T-helper 1 cell (primary cell): ENCODE measurements around the gene CCDC69.

ENCODE experiments used
- DNase-seq, 5 donors: peaks; one replicate each; pipeline ENCODE4 v3.0.0-alpha.2; 2012 to 2020

Gene CCDC69

DNA sequence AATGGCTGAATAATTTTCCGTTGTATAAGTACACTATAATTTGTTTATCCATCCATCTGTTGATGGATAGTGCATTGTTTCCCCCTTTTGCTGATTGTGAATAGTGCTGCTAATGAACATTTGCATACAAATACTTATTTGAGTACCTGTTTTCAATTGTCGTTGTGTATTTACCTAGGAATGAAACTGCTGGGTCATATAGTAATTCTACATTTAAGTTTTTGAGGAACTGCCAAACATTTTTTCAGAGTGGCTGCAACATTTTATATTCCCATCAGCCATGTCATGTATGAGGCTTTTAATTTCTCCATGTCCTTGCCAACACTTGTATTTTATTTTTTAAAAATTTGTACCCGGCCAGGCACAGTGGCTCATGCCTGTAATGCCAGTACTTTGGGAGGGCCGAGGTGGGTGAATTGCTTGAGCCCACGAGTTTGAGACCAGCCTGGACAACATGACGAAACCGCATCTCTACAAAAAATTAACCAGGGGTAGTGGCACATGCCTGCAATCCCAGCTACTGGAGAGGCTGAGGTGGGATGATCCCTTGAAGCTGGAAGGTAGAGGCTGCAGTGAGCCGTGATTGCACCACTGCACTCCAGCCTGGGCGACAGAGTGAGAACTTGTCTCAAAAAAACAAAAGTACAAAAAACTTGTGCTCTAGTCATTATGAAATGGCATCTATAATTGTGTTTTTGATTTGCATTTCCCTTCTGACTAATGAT is 64.1 kb downstream of the CCDC69 start:
- no peak for DNase-seq

DNA sequence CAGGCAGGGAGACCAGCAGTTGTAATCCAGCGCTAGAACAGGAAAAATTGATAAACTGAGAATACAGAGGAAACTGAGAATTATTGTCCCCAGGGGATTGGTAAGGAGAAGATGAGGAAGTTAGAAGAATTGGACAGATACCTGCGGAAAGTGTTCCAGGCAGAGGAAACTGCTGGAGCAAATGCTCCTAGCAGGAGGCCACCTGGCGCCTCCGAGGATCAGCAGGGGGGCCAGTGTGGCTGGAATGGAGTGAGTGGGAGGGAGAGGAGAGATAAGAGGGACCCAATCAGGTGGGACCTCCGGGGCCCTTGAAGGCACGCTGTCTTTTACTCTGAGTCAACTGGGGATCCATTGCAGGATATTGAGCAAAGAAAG is 65.6 kb downstream of the CCDC69 start:
- no peak for DNase-seq

DNA sequence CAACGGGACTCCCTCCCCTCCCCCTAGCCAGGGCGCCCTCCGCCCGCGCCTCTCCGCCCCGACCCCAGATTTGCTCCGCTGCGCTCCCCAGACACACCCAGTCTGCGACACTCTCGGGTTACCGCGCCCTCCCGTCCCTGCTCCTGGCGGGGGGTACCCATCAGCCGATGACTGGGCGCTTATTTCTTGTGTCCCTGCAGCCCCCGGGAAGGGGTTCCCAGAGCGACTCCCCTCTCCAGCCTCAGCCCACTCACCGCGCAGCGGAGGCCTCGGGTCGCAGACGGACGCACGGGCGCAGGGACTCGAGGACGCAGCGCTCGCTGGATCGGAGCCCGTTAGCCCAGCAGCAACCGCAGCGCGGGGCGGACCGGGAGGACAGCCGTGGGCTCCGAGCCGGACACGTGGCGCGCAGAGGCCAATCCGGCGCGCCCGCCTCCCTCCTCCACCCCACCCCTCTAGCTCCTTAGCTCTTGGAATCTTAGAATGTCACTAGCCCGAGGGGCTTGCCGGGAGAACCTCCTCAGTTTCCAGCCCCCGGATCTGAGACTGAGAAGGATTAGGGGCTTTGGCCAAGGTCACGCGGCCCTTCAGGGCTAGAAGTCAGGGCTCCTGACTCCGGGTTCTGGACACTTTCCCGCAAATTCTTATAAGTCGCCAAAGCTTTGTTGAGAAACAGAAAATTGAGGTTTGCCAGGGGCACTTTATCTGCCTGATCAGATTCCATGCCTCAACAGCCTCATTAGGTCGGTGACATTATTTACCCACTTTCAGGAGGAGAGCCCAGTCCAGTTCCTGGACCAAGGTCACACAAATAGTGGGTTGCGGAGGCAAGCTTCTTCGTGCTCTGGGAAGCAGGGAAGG is 66.2 kb downstream of the CCDC69 start, which contains the start of gene ANXA6:
ANXA6 (minus strand) TSS at position 354 of the 861 bp plus-strand sequence. CDS start 9,878 bp downstream, outside the sequence.
- DNase-seq: peak; percentile 45 to 75 (median 60)

DNA sequence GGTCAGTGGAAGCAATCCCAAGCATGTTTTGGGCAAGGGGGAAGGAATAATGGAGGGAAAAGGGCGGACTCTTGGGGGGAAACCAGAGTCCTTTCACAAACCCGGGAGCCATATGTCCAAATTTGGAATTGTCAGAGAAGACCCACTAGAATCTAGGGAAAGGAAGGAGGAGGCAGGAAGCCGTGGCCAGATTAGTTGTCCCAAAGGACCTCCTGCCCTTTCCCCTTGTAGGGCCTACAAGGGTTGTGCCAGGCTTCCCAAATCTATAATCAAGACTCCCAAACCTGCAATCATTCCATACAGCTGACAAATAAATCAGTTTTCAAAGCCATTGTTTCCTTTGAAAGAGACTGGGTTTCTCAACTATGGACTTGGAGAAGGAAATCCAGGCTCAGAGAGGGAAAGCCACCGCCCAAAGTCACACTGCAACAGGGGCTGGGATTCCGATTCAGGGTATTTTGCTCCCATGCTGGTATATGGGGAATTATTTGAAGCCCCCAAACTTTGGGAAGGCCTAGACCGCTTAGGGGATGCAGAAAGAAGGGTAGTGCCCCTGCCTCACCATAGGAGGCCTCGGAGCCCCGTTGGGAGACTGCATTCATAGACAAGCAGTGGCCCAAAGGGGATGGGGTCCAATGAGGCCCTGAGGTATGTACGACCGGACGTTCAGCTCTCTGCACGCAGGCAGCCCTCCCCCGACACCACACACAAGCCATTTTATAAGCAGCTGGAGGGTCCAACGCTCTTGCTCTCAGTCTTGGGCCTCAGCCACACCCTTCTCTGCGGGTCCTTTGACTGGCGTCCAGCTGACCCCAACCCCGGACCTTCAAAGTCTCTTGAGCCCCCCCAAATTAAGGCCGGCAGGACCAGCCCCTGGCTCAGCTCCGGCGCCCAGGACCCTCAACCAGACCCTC is 67.1 kb downstream of the CCDC69 start:
- peak in 3 of 5 donors; percentile 17 to 54 (median 23) for DNase-seq

DNA sequence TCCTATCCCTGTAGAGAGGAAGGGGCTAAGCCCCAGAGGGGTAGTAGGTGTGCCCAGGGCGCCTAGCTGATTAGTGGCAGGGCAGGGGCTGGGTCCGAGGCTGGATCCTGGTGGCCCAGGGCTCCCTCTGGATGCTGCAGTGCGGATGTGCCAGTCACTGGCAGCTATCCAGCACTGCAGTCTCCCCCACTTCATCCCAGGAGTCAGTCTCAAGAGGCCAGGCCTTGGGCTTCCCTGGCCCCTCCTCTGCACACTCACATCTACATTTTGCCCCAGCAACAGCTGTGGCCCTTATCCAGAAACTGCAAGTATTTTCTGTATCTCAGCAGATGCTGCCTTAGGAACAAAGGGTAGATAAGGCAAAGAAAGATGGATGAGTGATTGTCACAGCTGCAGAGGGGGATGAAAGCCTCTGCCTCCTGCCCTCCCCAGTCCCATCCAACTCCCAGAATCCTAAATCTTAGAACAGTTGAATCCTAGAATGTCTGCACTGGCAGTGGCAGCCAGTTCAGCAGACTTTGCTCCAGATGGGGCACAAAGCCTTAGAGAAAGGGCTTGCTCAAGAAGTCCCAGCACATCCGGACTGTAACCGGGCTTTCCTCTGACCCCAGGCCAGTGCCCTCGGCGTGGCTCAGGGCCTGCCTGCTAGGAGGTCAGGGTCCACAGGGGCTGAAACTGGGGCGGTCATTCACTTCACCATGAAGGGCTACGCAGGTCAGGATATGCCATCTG is 68.0 kb downstream of the CCDC69 start:
- DNase-seq: peak in 1 of 5 donors; percentile 58

DNA sequence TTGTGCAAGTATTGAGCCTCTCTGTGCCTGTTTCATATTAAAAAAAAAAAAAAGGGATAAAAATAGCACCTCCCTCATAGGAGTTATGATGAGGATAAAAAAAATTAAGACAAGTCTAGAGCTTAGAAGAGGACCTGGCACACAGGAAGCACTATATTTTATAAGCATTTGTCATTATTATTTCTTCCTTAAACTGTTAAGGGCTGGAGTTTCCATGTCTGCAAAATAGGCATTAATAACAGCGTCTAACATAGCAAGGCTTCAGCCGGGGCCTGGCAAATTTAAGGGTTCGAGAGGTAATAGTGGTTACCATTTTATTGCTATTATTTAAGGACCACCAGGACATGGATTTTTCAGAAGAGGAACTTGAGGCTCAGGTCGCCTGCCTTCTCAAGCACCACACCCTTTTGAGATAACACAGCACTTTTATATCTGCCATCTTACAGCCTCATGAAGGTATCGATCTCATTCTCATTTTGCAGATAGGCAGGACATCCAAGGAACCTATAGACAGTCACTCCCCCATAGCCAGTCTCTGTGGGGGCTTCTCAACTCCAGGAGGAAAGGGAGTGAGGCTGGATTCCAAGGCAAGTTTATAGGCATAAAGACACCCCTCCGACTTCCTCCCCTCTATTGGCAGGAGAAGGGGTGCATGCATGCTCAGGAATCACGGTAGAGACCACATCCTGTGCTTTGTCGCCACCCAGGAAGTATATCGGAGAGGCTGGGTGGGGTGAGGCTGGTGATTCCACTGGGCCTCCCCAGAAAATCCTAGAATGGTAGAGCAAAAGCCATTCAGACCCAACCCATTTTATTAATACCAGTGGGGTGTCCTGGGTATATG is 68.7 kb downstream of the CCDC69 start:
- DNase-seq: peak; percentile 23 to 78 (median 48)

DNA sequence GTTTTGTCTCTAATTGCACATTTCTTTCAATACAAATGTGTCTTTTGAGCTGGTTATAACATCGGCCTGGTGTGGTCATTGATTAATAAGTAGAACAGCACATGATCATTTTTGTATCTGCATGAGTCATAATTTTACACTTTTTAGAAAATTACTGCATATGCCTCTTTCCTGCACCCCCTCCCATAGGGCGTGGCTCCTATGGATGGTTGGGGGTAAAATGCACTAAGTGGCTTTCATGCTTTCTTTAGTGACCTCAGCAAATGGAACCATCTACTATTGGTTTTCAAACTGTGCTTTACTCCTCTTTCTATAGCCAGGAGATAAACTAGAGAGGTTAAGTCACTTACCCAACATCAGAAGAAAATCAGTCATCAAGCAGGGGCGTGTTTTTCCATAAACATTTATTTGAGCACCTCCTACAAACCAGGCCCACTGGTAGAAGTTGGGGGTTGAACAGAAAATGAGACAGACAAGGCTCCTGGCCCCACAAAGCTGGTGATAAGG is 70.1 kb downstream of the CCDC69 start:
- DNase-seq: peak in 1 of 5 donors; percentile 66

DNA sequence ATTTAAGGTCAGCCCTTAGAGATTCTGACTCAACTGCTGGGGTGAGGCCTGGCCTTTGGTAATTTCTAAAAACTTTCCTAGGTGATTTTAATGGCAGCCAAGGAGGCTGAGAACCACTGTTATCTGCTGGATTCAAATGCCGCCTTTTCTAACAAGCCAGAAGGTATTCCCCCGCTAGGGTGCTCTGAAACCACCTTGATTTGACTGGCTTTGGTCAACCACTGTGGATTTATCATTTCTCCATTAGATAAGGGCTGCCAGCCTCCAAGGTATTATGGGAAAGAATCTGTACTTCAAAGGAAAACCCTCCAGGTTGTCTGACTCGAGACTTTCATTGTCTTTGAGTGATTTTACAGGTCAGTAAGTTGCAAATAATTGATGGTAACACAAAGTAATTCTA is 70.6 kb downstream of the CCDC69 start:
- DNase-seq: peak in 1 of 5 donors; percentile 25

DNA sequence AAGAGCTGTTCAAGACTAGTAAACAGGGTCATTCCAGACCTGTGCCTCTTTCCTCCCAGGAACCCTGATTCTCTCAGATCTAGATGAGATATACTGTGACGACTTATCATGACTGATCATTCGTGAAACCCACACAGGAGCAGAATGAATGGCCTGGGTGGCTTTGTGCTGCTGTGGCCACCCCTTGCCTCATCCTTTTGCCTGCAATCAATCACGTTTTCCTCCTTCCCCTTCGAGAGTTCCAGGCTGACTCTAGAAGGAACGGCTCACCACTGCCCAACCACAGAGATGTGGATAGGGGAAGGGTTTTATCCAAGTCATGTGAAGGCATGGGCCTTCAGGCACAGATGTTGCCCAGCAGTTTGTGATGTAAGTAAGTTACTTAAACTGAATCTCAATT is 72.1 kb downstream of the CCDC69 start:
- peak in 1 of 5 donors; percentile 78 for DNase-seq

DNA sequence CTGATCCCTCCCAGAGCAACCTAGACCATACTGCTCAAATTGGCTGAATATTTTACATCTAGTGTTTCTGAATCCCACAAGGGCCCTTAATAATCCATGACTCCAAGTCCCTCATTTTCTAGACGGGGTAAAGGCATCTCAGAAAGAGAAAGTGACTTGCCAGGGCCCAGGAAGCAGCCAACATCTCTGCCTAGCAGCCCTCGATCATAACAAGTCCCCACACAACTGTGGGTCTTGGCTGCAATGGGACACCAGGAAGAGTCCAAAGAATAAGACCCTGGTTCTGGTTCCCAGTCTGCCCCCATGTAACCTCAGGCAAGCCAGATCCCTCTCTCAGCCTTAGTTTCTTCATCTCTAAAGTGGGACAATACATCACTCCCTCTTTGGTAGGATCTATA is 72.6 kb downstream of the CCDC69 start:
- peak in 1 of 5 donors; percentile 23 for DNase-seq

DNA sequence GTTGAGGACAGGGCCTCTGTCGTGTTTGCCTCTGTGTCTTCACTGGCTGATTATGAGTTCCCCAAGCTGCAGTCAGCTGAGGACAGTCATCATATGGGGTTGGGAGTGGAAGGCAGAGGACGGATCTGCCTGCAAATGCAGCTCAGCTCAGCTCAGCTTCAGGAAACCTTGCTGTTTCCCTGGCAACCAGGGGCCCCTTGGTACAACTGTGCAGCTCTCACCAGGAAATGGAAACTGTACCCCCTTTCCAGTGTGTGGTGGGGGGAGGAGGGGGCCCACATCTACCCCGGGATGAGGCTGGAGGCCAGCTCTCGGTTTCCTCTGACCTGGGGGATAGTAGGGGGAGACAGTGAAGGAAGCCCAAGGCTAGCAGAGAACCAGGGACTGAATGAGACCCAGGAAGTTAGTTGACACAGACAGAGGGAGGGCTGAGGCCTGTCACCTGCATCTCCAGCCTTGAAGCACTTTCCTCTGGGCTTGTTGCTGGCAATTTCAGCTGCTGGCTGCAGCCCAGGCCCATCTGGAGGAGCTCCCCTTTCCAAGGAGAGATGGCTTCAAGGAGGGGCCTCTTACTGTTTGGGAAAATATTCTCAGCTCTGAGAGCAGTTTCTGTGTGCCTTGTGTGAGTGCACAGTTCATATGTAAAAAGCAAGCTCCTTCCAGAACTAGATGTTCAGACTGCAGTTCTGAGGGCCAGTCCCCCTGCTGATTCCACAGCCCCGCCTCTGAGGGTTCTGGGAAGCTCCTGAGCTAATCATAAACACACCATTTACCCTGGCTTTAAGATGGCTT is 73.2 kb downstream of the CCDC69 start:
- peak; percentile 35 to 89 (median 63) for DNase-seq

DNA sequence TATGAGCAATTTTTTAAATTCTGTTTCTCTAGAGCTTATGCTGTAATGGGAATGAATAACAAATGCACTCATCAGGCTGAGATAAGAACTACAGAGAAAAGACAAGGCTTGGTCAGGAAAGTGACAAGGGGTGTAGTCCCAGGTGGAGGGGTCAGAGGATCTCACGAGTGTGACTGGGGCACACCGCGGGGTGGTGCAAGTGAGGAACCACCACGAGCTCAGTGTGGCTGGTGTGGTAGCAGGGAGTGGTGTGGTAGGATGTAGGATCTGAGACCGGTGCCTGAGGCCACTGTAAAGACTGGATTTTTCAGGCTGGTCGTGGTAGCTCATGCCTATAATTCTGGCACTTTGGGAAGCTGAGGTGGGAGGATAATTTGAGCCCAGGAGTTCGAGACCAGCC is 75.3 kb downstream of the CCDC69 start:
- peak in 1 of 5 donors; percentile 38 for DNase-seq

DNA sequence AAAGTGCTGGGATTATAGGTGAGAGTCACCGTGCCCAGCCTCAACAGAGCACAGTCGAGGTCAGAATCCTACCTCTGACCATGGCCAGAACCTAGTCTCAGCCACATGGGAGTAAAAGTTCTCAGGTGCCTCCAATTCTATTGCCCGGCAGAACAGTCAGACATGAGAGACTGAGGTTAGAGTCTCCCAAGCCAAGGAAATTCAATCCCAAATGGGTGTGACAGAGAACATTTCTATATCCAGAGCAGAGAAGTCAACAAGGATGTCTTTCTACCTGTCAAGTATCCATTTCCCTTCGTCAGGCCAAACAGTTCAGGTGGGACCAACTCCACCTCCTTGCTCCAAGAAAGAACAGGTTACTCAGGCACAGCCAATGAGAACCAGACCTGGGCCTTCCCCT is 76.9 kb downstream of the CCDC69 start:
- no peak for DNase-seq

DNA sequence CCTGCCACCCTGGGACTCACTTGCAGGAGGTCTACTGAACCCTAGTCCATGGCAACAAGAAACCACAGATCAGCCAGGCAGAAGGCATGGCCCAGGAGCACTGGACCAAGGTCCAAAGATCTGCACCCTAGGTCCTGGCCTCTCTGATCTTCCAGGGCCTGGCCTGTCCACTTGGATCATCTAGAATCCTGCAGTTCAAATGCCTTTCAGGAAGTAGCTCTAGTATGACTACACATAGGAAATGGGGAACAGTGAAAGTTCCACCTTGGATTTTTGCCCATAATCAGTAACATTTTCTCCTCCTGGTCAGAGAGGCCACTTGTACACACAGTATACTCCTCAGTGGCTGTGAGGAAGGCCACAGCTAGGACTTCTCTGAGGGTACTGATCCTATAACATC is 77.8 kb downstream of the CCDC69 start:
- no peak for DNase-seq

DNA sequence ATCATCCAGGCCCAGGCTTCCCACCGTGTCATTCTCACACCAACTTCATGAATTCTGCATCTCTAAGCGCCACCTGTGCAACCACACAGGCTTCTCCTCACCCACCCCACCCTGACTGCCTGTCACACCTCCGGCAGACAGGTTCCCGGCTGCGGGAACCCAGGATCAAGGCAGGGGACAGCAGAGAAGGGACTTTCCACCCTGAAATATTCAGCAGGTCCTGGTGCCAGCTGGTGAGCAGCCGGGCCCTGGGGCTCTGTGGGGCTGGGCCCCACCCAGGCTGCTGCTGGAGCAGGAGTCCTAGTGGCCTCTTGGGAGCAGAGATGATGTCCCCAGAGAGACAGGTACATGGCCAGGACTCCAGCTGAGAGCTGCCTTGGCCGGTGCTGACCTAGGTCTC is 79.0 kb downstream of the CCDC69 start:
- DNase-seq: no peak

DNA sequence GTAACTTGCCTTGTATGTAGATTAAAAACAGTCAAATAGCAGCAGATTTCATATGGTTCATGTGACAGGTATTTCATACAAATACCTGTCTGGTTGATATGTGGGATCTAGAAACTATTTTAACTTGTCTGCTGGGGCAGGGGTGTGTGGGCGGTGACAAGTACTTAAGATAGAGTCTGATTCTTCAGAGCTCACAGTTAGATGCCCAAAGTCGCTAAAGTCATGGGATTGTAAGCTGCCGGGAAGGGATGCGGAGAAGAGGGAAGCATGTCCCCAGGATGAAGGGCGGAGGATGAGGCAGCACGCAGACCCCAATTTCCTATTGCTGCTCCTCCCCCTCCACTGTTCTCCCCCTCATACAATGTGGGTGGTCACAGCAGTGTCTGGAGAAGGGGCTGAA is 79.6 kb downstream of the CCDC69 start:
- DNase-seq: no peak

DNA sequence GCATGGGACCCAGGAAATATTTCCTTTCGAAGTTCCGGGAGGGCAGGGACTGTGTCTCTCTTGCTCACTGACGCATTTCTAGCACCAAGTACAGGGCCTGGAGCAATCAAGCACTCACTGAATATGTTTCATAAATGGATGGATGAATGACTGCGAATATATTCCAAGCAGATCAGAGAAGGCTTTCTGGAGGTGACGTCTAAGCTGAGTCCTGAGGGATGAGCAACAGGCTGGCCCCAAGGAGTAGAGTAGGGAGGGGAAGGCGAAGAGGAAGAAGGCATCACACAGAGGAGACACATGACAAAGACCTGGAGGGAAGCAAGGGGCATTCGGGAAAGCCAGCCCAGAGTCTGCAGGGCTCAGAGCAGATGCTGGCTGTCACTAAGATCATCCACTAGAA is 80.2 kb downstream of the CCDC69 start:
- DNase-seq: no peak

DNA sequence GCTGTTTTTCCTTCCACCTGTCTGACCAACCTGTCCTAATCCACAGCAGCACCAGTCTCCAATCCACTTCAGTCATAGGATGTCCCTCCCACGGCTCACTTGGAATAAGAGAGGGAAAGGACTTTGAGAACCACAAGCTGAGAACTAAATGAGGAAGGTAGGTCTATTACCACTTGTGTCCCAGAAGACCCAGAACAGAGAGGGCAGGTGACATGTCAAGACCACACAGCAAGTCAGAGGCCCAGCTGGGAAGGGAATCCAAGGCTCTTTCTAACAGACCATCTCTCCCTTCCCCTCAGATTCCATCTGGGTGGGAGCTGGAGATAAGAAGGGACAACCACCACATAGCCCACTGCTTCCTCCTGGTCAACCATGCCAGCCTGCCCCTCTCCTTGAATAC is 81.0 kb downstream of the CCDC69 start:
- DNase-seq: no peak

DNA sequence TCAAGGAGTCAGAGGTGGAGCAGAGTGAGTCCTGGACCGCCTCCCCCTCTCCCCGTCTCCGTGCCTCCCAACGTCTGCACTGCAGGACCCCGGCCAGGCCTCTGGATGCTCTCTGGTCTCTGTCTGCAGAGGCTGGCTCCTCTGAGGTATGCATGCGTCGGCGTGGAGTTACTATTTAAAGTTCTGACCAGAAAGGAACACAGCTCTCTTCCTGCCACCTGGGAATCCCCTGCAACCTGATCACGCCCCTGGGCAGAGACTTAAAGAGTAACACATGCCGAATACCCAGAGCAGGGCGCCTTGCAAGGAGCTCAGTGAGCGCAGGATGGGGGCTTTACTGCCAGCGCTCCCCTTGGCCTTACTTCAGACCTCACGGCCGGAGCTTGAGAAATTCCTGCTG is 82.4 kb downstream of the CCDC69 start:
- peak; percentile 22 to 75 (median 45) for DNase-seq
